WTC11 (cell line): ENCODE data around the gene AREL1.

Experiments
- JUN ChIP-seq: sonication (generic); formaldehyde crosslinking; IDR thresholded peaks from 2 replicates; pipeline ENCODE4 v1.8.0; 2023; ENCODE audit warnings: mild to moderate bottlenecking, missing genetic modification reagents
- KAT7 ChIP-seq: sonication (generic); formaldehyde crosslinking; IDR thresholded peaks from 2 replicates; pipeline ENCODE4 v1.8.1; 2023; ENCODE audit warnings: missing genetic modification reagents, mild to moderate bottlenecking, borderline replicate concordance
- PREB ChIP-seq: sonication (generic); formaldehyde crosslinking; IDR thresholded peaks from 2 replicates; pipeline ENCODE4 v1.8.1; 2022; ENCODE audit warnings: mild to moderate bottlenecking, missing genetic modification reagents, moderate library complexity, borderline replicate concordance
- TF ChIP-seq, protein P1 (sequence below): fragments of 200-600 bp; IDR thresholded peaks from 2 replicates; pipeline ENCODE4 v1.8.0; 2022; ENCODE audit warnings: antibody characterized with exemption
- TF ChIP-seq, protein P2 (sequence below): sonication (generic); formaldehyde crosslinking; IDR thresholded peaks from 2 replicates; pipeline ENCODE4 v1.8.1; 2023; ENCODE audit warnings: mild to moderate bottlenecking, moderate library complexity, missing genetic modification reagents
- TF ChIP-seq, protein P3 (sequence below): sonication (generic); formaldehyde crosslinking; IDR thresholded peaks from 2 replicates; pipeline ENCODE4 v1.8.0; 2023; ENCODE audit warnings: mild to moderate bottlenecking, missing genetic modification reagents

- TF ChIP-seq, protein P1, sequence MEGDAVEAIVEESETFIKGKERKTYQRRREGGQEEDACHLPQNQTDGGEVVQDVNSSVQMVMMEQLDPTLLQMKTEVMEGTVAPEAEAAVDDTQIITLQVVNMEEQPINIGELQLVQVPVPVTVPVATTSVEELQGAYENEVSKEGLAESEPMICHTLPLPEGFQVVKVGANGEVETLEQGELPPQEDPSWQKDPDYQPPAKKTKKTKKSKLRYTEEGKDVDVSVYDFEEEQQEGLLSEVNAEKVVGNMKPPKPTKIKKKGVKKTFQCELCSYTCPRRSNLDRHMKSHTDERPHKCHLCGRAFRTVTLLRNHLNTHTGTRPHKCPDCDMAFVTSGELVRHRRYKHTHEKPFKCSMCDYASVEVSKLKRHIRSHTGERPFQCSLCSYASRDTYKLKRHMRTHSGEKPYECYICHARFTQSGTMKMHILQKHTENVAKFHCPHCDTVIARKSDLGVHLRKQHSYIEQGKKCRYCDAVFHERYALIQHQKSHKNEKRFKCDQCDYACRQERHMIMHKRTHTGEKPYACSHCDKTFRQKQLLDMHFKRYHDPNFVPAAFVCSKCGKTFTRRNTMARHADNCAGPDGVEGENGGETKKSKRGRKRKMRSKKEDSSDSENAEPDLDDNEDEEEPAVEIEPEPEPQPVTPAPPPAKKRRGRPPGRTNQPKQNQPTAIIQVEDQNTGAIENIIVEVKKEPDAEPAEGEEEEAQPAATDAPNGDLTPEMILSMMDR, result no peak
- TF ChIP-seq, protein P2, sequence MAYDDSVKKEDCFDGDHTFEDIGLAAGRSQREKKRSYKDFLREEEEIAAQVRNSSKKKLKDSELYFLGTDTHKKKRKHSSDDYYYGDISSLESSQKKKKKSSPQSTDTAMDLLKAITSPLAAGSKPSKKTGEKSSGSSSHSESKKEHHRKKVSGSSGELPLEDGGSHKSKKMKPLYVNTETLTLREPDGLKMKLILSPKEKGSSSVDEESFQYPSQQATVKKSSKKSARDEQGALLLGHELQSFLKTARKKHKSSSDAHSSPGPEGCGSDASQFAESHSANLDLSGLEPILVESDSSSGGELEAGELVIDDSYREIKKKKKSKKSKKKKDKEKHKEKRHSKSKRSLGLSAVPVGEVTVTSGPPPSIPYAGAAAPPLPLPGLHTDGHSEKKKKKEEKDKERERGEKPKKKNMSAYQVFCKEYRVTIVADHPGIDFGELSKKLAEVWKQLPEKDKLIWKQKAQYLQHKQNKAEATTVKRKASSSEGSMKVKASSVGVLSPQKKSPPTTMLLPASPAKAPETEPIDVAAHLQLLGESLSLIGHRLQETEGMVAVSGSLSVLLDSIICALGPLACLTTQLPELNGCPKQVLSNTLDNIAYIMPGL (CRISPR knock-in tag), result no peak
- TF ChIP-seq, protein P3, sequence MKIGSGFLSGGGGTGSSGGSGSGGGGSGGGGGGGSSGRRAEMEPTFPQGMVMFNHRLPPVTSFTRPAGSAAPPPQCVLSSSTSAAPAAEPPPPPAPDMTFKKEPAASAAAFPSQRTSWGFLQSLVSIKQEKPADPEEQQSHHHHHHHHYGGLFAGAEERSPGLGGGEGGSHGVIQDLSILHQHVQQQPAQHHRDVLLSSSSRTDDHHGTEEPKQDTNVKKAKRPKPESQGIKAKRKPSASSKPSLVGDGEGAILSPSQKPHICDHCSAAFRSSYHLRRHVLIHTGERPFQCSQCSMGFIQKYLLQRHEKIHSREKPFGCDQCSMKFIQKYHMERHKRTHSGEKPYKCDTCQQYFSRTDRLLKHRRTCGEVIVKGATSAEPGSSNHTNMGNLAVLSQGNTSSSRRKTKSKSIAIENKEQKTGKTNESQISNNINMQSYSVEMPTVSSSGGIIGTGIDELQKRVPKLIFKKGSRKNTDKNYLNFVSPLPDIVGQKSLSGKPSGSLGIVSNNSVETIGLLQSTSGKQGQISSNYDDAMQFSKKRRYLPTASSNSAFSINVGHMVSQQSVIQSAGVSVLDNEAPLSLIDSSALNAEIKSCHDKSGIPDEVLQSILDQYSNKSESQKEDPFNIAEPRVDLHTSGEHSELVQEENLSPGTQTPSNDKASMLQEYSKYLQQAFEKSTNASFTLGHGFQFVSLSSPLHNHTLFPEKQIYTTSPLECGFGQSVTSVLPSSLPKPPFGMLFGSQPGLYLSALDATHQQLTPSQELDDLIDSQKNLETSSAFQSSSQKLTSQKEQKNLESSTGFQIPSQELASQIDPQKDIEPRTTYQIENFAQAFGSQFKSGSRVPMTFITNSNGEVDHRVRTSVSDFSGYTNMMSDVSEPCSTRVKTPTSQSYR (CRISPR knock-in tag), result no peak
- TF ChIP-seq PREB (CRISPR knock-in tag) (no peak), JUN (no peak), KAT7 (CRISPR knock-in tag) (no peak)
Observed at GRCh38 chr14:74747237-74747636, 34.4 kb upstream of the AREL1 start.
